GM21529 (cell line): Measurements from ENCODE around the gene NDUFS3.
A peak's percentile ranks its signal among the peaks of the same experiment; 100 is the strongest.

Source experiments
- ATAC-seq: cut with Tn5 transposase; IDR thresholded peaks from one replicate; pipeline ENCODE4 v1.9.1; 2021; ENCODE audit not compliant: unreplicated experiment

Gene NDUFS3

GRCh38 chr11:47589977-47590861 is 11.3 kb downstream of the NDUFS3 start:
- no peak for ATAC-seq

GRCh38 chr11:47591764-47592163 is 12.9 kb downstream of the NDUFS3 start:
- ATAC-seq = no peak

- ATAC-seq = no peak
Measured at GRCh38 chr11:47592251-47592650, 13.4 kb downstream of the NDUFS3 start.

DNA sequence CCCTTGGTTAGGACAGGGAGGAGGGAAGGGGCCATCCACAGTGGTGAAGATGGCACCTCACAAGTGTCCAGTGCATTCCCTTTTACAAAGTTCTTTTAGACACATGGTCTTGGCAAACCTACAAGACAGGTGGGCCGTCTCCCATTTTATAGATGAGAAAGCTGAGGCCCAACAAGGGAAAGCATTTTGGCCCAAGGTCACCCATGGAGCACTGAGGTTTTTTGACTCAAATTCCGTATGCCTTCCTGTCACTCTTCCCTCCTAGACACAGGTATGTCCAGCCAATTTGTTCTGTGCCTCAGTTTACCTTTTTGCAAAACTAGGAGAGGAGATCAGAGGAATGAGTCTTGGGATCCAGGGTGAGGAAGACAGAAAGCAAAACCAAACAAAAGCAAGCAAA is 14.1 kb downstream of the NDUFS3 start:
- no peak for ATAC-seq

GRCh38 chr11:47593492-47593933 is 14.6 kb downstream of the NDUFS3 start:
- no peak for ATAC-seq

- ATAC-seq = no peak
Measured at GRCh38 chr11:47593934-47594855, 15.3 kb downstream of the NDUFS3 start, which contains the start of gene C1QTNF4. TSS of gene C1QTNF4 (minus strand) at chr11:47594411. CDS start at chr11:47590810, 3,601 bp downstream.

GRCh38 chr11:47595029-47595428 is 16.2 kb downstream of the NDUFS3 start:
- ATAC-seq = no peak

DNA sequence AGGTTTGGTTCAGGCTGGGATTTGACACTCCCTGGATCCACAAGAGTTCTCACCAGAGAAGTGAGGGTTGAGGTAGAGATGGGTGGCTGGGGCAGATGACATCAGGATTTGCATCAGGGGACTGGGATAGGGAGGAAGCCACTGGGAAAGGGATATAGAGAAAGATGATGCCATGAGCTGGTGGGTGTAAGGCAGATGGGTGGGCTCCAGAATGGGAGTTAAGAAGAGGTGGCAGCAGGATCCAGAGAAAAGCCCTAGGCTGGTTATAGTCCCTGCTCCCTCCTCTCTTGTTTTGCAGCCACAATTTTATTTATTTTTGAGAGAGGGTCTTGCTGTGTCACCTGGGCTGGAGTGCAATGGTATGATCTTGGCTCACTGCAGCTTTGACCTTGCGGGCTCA is 17.1 kb downstream of the NDUFS3 start:
- ATAC-seq = no peak

DNA sequence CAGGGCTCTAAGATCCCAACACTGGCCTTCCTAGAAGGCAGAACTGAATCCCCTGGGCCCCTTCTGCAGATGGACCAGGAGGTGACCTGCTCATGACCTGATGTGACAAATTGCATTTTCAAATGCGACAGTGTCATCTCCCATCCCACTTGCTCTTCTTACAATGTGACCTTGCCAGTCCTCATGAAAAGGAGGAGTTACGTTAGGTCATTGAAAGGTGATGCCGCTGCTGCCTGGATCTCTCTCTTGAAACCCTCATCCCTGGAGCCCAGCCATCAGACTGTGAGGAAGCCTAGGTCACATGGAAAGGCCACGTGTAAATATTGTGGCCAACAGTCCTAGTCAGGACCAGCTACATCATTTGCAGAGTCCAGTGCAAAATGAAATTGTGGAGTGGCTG is 21.0 kb downstream of the NDUFS3 start:
- ATAC-seq = no peak

DNA sequence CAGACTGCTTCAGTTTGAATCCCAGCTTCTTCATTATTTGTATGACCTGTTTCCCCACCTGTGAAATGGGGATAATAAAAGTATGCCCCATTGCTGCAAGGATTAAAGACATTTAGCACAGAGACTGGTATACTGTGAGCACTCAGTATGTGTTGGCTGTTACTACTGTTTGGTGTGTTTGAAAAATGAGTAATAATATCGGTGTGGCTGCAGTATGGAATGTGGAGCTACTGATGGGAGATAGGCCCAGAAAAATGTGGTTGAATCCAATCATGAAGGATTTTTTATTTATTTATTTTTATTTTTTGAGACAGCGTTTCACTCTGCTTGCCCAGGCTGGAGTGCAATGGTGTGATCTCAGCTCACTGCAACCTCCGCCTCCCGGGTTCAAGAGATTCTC is 24.4 kb downstream of the NDUFS3 start:
- ATAC-seq = no peak

DNA sequence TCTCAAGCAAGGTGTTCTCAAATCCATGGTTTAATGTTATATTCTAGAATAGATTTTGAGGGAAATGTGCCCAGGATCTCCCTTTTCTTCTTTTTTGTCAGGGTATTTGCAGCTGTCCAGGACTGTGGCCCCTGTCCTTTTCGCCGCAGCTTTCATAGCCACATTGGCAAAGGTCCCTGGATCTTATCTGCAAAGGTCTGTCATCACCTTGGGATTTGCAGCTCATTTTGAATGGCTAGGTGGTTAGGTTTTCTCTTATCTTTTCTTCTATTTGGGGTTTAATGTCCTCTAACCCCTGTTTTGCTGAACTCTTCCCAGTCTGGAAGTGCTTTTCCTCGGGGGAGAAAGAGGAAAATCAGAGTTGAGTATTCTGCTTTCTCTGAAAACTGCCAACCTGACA is 27.0 kb downstream of the NDUFS3 start:
- ATAC-seq = no peak

- ATAC-seq = no peak
Measured at GRCh38 chr11:47606731-47607130, 27.9 kb downstream of the NDUFS3 start.

- no peak for ATAC-seq
Measured at GRCh38 chr11:47607380-47607779, 28.5 kb downstream of the NDUFS3 start.

DNA sequence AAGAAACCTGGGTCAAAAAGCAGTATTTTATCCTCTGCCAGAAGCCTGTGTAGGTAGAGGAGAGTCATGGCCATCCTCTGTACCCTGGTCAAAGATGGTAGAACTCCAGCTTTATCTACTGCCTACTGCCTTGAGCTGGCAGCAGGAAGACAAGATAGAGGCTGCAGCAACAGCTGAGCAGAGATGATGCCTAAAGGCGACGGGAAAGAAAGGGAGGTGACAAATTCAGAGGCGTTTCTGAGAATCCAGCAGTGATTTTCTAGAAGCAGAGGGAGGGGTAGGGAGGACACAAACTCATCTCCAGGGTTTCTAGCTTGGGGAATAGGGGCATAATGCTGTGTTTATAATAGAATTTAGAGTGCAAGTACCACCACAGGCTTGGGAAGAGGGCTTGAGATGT is 30.8 kb downstream of the NDUFS3 start:
- no peak for ATAC-seq

DNA sequence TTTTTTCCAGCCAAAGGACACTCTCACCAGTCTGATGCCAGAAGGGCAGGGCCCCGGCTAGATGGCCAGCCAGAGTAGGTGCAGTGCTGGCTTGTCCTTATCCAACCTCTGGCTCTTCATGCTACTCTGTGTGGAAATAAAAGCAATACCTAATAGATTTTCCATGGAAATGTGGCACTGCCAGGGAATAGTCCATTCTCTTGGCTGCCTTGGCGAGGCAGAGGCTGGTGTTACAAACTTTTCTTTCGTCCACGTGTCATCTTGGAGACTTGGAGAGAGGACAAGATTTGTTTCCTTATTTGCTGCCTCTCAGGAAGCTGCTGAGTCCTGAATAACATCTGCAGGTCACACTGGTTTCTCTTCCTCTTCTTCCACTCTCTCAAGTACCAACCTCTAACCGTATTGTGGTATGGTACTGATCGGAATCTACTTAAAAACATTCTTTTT is 32.5 kb downstream of the NDUFS3 start:
- ATAC-seq = peak; percentile 92

DNA sequence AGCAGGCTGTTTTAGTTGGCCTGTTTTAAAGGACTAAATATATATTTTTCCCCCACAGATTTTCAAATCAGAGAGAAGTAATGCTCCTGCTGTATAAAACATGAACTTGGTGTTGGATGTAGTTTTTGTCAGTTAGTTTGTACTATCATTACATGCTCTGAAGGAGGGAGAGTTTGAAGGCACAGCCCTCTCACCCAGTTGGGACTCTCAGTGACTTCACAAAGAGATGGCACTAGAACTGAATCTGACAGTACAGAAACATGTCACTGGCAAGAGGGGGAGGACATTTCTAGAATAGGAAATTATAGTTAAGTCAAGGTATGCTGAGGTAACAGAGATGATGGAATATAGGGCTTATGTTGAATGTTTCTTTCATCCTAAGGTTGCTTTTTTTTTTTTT is 36.4 kb downstream of the NDUFS3 start:
- no peak for ATAC-seq

GRCh38 chr11:47616726-47617416 is 38.0 kb downstream of the NDUFS3 start:
- peak; percentile 56 for ATAC-seq

DNA sequence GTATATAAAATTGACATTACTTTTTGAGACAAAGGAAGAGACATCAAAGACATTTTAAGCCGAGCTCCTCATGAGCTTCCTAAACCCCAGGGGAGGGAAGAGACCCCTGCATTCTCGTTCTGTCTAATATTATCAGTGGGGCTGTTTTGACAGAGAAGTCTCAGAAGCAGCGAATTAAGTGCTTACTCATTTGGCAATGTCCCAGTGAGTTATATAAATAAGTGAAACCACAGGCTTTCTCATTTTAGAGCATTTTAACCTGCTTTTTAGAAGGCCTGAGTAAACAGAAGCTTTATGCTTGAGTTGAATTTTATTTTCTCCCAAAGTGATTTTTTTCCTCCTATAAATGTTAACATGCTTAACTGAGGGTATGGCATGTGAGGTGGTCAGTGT is 38.5 kb downstream of the NDUFS3 start:
- no peak for ATAC-seq

GRCh38 chr11:47620836-47621378 is 42.0 kb downstream of the NDUFS3 start:
- ATAC-seq = no peak

- no peak for ATAC-seq
Measured at GRCh38 chr11:47626234-47626633, 47.4 kb downstream of the NDUFS3 start.

DNA sequence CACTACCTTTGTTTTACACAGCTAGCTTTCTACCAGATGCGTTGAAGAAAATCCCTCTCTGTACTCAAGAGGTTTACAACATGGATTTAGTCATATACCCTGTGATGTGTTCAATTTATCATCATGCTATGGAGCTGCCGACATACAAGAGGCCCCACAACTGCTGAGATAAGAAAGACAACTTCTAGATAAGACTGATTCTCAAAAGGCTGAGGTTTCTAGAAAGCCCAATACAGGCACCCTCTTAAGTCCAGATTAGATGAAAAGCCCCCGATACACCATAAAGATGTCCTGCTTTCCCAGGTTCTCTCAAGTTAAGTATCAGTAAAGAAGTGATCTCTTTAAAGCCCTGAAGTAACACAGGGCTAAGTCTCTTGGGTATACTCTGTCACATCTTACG is 49.2 kb downstream of the NDUFS3 start:
- no peak for ATAC-seq
